RWPE1 (cell line): ENCODE measurements around the gene EFNB1.

Source experiments
- CTCF ChIA-PET: fragments of 350-600 bp; sonication (Branson Sonifier 250); formaldehyde crosslinking; extraction: SDS; loops from one replicate; lab custom pipeline; 2021; lab: Yijun Ruan, JAX
- POLR2A ChIA-PET: fragments of 400-600 bp; formaldehyde crosslinking; extraction: SDS; loops from one replicate; lab custom pipeline; 2020; ENCODE audit warnings: antibody characterized with exemption; ENCODE audit not compliant: low non-redundant PET; lab: Yijun Ruan, JAX
- DNase-seq: peaks from one replicate; pipeline ENCODE4 v3.0.0; 2012; ENCODE audit warnings: low spot score
- H3K27ac ChIP-seq: fragments of 450-650 bp; 2 replicates; pipeline ENCODE4 v1.5.1; 2017
- TF ChIP-seq, protein P1 (sequence below): fragments of 450-650 bp; conservative IDR thresholded peaks from 2 replicates; pipeline ENCODE4 v1.5.1; 2017; ENCODE audit warnings: low read depth, mild to moderate bottlenecking

Gene EFNB1

GRCh38 chrX:68881911-68882310 is 53.1 kb downstream of the EFNB1 start:
- POLR2A ChIA-PET = no interaction called here
- CTCF ChIA-PET = no interaction called here

DNA sequence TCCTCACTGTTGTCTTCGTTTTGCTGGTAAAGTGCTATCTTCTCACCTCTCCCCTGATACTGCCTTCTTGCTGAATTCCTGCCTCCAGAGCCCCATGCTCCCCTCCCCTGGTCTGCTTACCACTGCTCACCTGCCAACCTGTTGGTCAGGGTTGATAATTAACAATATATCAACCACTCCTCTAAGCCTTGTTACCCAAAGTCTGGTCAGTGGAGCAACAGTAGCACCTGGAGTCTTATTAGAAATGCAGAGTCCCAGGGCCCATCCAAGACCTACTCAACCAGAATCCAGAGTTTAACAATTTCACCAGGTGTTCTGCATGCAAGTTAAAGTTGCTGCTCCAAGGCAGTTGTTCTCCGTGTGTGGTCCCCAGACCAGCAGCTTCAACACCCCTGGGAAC is 55.0 kb downstream of the EFNB1 start:
- DNase-seq = no peak
- ChIA-PET POLR2A (no interaction called here), CTCF (no interaction called here)
- TF ChIP-seq, protein P1, sequence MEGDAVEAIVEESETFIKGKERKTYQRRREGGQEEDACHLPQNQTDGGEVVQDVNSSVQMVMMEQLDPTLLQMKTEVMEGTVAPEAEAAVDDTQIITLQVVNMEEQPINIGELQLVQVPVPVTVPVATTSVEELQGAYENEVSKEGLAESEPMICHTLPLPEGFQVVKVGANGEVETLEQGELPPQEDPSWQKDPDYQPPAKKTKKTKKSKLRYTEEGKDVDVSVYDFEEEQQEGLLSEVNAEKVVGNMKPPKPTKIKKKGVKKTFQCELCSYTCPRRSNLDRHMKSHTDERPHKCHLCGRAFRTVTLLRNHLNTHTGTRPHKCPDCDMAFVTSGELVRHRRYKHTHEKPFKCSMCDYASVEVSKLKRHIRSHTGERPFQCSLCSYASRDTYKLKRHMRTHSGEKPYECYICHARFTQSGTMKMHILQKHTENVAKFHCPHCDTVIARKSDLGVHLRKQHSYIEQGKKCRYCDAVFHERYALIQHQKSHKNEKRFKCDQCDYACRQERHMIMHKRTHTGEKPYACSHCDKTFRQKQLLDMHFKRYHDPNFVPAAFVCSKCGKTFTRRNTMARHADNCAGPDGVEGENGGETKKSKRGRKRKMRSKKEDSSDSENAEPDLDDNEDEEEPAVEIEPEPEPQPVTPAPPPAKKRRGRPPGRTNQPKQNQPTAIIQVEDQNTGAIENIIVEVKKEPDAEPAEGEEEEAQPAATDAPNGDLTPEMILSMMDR = no peak
- no peak overlapping the region for H3K27ac ChIP-seq

More at GRCh38 chrX:68881911-68882310, 53.1 kb downstream of the EFNB1 start:
- H3K27ac ChIP-seq = peak overlapping the region; percentile 18; the same call in 1 of the 2 replicates
- no peak for DNase-seq
- TF ChIP-seq, protein P1 = no peak

- TF ChIP-seq, protein P1 = no peak
- H3K27ac ChIP-seq = no peak overlapping the region
- POLR2A ChIA-PET = no interaction called here
- no peak for DNase-seq
- CTCF ChIA-PET = no interaction called here
These were observed 60.4 kb downstream of the EFNB1 start for GRCh38 chrX:68889249-68889648.
